SU-DHL-6 (cell line): ENCODE results near the gene GPR137C.

Source experiments
- CTCF ChIP-seq: fragments of 200-600 bp; sonication (generic); IDR thresholded peaks from one replicate; pipeline ENCODE4 v1.5.1; 2017; ENCODE audit warnings: antibody characterized with exemption, mild to moderate bottlenecking, low read length, moderate library complexity; ENCODE audit not compliant: insufficient read depth, poor library complexity, severe bottlenecking
- EZH2phosphoT487 ChIP-seq: fragments of 200-600 bp; sonication (generic), shearing (Covaris generic); conservative IDR thresholded peaks from 2 replicates; pipeline ENCODE4 v1.6.1; 2018; ENCODE audit warnings: mild to moderate bottlenecking, antibody characterized with exemption, low read length, moderate library complexity, mixed read lengths

GRCh38 chr14:52641745-52642144 lies 89.1 kb downstream of the GPR137C start:
- TF ChIP-seq CTCF (no peak), EZH2phosphoT487 (no peak)
